NCI-H146 treated with DMSO at 0.1 percent for 48 hours (cell line): ENCODE measurements around the gene TIMP4.

Experiments
- DNase-seq: peaks from one replicate; lab custom pipeline; 2025; ENCODE audit not compliant: unreplicated experiment; lab: John Stamatoyannopoulos, UW

TIMP4 gene

DNA sequence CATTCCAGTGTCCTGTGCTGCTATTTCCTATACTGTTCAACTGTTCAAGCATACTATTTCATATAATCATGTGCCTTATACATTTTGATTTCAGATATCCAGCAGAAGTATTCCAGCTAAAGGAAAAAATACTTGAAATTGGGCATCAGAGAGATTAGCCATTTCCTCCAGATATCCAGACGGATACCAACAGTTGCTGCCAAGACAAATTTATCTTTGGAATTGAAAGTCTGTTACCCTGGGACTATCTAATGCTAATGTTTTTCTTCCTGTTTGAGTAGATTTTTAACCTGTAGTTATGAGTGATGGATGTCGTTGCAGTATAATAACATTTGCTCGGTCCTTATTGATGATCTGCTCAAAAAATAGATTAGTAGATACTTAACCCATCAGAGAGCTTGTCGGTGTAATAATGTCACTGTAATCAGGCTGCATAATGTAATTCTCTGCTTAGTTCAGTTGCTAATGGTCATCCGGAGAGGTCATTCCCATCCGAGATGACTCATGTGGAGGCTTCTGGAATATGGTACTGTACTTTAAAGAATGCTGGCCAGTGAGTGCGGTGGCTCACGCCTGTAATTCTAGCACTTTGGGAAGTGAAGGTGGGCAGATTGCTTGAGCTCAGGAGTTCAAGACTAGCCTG lies 51.5 kb downstream of the TIMP4 start:
- no peak for DNase-seq
